GM19099 (cell line): Measurements from ENCODE around the gene MRPL24.

ENCODE experiments used
- POLR2A ChIP-seq: IDR thresholded peaks from 3 replicates; pipeline ENCODE4 v1.6.1; 2011; ENCODE audit warnings: low read depth; ENCODE audit not compliant: insufficient read length; ENCODE audit errors: extremely low read depth

The MRPL24 gene

DNA sequence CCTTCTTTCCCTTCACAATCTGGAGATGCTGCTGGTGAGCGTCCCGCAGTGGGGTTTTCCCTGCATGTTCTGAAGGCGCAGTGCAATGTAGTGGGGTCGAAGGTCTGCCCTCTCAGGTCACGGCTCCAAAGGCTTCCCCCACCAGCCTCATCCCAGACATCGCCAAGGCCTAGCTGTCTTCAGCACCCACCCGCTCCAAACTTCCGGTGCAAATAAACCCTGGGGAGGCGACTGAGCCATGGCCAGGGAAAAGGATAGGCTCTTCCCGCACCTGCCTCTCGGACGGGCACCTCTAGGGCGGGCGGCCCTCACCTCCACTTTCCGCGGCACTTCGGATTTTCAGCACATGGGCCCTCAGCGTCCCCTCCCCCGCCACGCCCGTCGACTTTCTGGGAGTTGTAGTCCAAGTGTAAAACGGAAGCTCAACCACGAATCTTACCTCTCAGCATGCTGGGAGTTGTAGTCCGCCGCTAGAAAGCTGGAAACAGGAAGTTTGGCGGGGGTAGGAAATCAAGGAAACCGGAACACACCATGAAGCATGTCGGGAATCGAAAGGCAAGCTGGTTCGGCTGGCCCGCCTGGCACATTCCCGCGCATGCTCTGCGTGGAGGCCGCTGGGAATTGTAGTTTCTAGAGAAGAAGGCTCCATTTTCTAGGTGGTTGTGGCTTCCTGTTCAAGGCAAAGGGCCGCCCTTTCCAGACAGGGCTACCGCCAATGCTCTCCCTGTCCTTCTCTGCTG, at the start of gene MRPL24:
MRPL24 (minus strand) TSS at position 348 of the 740 bp plus-strand sequence. CDS start 2,384 bp downstream, outside the sequence.
- TF ChIP-seq POLR2A: peak; percentile 77

DNA sequence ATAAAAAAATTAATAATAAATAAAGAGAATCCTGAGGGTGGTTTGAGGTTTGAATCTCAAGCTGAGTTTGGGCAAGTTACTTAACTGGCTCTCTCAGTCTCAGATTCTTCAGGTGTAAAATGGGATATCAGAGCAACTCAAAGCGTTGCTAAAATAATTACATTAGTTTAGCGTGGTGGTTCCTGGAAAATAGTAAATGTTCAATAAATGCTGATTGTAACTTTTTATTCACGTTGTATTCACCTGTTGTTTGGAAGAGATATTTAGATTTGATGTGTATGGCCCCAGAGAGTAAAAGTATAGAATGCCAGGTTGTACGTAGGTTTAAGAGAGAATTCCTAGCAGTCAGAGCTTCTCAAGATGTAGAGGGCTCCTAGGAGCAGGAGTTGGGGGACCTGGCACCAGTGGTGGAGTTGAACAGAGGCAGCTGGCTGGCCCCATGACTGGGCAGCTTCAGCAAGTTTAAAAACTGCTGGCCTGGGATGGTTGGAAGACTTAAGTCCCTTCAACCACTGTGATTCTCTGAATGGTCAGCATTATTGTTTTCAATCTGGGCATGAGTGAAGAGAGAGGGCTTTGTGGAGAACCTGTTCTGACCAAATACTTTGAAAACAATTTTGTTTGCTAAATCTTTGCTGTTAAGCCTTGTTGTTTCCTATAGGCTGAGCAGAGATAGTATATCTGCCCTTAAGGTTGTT, 48.9 kb upstream of the MRPL24 start:
- TF ChIP-seq POLR2A: no peak

DNA sequence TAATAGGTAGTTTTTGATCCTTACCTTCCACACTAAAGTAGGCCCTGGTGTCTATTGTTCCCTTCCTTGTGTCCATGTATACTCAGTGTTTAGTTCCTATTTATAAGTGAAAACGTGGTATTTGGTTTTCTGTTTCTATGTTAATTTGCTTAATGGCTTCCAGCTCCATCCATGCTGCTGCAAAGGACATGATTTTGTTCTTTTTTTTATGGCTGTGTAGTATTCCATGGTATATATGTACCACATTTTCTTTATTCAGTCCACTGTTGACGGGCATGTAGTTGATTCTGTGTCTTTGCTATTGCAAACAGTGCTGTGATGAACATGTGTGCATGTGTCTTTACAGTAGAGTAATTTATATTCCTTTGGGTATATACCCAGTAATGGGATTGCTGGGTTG, 47.2 kb upstream of the MRPL24 start:
- no peak for TF ChIP-seq POLR2A

DNA sequence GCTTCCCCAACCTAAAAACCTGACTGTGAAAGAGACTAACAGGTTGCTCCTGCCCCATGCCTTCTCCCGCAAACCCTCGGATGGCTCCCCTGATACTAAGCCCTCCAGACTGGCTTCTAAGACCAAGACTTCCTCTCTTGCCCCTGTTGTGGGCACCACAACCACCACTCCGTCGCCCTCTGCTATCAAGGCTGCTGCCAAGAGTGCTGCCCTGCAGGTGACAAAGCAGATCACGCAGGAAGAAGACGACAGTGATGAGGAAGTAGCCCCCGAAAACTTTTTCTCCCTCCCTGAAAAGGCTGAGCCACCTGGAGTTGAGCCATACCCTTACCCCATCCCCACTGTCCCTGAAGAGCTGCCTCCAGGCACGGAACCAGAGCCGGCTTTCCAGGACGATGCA, 45.8 kb upstream of the MRPL24 start:
- TF ChIP-seq POLR2A: no peak

DNA sequence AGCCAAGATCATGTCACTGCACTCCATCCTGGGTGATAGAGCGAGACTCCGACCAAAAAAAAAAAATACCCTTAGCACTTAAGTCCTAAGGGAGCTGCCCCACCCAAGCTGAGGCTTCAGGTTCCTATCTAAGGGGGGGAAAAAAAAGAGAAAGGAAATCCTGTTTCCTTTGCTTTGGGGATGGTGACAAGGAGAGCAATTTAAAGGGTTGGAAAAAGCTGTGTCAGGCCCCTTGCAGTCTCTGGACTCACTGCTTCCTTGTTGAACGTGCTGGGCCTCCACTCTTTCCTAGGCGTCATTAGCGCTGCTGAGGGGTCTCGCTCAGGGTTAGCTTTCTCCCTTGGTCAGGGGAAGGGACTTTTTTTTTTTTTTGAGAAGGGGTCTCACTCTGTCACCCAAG, 44.6 kb upstream of the MRPL24 start:
- TF ChIP-seq POLR2A: no peak

DNA sequence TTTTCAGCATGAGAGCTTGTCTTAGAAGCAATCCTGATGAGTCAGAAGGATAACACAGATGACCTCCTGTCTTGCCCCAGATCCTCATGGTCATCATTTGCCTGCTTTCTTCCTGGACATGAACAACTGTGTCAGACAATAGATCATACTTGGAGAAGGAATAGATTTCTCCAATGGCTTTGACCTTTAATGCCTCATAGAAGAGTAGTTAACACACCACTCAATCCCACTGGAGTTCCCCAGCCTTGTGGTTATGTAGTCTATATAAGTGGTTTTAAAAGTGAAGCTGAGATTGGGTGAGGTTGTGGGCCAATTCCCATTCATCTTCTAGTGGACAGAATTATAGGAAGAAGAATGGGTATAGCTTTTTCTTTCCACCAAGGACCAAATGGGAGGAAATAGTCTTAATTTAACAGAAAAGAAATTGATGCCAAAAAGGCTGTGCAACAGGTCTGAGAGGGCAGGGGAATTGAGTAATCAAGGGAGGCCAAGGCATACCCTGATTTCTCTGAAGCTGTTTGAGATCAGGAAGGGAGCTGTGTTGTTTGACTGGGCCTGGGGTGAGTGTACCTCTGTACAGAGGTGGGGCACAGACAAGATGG, 40.8 kb upstream of the MRPL24 start:
- no peak for TF ChIP-seq POLR2A

DNA sequence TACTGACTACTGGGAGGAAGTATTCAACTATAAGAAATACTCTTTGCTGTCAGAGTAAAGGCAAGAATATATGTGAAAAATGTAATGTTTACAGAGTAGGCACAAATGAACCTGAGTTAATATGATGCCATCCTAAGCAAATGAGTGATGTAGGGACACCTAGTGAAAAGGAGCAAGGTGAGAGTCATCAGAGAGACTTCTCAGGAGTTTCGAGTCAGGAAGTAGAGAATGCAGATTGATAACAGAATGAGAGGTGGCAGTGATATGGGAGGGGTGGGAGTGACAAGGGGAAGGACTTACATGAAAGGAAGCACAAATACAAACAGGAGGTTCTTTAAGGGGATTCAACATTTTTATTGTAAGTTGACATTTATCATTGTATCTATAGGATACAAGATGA, 36.7 kb upstream of the MRPL24 start:
- no peak for TF ChIP-seq POLR2A

DNA sequence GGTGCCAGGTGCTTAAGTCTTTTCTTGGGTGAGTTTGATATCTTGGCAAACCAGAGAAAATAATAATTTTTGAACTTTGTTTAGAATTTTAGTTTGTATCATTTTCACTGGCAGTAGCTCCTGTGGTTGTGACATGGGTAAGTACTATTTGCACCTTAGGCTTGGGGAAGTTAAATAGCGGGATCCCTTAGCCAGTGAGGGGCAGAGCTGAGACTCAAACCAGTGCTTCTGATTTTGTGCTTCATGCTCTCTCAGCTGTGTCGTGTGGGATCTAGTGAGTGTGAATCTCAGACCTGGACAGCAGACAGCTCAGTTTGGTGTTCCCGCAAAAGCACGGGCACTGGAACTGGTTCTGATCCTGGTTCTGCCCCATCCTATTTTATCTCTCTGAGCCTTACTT, 36.1 kb upstream of the MRPL24 start:
- TF ChIP-seq POLR2A: no peak

DNA sequence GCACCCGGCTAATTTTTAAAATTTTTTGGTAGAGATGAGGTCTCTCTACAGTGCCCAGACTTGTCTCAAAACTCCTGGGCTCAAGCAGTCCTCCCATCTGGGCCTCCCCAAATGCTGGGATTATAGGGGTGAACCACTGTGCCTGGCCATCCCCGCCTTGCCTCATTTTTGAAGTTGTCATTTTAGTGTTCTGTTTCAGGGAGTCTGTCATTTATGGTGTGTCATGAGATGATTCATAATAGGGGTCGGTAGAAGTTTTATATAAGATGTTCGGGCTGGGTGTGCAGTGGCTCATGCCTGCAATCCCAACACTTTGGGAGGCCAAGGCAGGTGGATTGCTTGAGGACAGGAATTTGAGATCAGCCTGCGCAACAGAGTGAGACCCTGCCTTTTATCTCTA, 34.9 kb upstream of the MRPL24 start:
- TF ChIP-seq POLR2A: no peak

DNA sequence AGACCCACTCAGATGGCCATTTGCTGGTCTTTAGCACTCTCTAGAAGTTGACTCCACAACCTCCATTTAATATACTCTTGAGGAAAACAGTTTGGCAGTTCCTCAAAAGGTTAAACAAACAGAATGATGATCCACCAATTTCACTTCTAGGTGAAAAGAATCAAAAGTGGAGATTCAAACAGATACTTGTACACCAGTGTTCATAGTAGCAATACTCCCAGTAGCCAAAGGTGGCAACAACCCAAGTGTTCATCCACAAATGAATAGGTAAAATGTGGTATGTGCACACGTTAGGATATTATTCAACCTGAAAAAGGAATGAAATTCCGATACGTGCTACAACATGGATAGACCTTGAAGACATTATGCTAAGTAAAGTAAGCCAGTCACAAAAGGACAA, 32.7 kb upstream of the MRPL24 start:
- no peak for TF ChIP-seq POLR2A

DNA sequence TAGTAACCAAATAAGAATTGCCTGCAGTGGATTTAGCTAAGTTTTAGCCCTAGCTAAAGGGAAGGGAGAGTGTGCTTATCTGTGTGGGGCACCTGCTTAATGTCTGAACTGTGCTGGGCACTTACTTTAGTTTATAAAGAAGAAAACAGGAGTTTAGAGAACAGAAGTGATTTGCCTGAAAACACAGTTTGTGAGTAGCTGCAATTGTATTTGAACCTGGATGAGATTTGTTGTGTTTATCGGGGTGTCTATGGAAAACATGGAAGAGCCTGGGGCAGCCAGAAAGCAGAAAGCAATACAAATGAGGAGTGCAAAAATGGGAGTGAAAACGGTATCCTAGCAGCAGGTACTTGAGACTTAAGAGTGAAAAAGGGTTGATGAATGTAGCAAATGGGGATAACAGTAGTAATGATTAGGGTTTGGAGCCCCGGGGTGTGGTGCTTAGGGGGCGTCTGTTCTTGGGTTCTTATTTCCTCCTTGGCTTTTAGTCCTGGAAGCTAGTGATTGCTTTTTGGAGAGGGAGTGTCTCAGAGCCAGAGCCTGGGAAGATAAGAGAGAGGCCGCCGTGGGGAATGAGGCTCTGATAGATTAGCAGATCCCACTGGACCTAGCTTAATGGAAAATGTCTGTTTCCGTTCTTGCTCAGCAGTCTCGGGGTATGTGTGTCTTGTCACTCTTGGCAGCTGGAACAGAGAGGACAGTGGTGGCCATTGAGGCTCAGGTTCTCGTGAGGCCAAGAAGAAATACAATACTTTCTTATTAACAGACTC, 32.0 kb upstream of the MRPL24 start:
- TF ChIP-seq POLR2A: no peak

DNA sequence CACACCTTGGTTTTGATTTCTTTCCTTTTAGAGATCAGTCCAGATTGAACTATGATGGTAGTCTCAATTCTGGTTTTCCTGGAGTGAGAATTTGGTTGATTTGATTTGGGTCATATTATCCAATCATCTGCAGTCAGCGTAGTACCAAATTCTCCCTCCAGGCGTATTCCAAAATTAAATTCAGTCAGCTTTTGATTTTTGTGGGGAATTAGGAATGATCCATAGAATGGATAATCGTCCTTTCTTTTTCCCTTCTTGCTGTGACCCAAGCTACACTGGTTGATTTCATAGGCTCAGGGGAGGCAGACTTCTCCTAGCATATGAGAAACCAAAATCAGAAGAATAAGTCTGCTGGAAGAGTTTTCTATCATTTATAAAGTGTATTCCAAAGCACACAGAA, 31.3 kb upstream of the MRPL24 start:
- no peak for TF ChIP-seq POLR2A

DNA sequence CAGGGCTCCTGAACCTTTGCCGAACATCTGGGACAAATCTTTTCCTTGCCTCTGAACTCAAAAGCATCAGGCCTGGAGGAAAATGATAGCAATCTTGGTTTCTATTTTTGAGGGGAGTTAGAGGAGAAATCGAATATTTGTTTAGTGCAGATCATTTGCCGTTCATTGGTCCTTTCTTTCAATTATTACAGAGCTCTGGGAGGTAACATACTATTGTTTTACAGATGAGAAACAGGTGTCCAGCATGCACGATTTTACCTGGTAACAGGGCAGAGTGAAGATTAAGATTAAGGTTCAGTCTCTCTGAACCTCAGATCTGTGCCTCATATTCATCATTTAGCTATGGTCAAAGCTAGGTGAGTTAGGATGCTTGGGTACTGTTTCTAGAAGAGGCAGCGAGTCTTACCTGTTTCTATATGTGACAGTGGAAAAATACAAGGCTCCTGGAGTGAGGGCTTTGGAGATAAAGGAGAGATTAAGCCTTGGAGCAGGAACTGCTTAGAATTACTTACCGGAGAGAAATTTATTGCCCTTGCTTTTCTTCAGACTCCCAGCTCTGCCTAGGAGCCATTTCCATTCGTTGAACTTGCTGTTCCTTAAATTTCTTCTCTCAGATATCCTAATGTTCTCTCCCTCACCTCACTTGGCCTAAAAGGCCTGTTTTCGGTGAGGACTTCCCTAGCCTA, 27.9 kb upstream of the MRPL24 start:
- TF ChIP-seq POLR2A: no peak

DNA sequence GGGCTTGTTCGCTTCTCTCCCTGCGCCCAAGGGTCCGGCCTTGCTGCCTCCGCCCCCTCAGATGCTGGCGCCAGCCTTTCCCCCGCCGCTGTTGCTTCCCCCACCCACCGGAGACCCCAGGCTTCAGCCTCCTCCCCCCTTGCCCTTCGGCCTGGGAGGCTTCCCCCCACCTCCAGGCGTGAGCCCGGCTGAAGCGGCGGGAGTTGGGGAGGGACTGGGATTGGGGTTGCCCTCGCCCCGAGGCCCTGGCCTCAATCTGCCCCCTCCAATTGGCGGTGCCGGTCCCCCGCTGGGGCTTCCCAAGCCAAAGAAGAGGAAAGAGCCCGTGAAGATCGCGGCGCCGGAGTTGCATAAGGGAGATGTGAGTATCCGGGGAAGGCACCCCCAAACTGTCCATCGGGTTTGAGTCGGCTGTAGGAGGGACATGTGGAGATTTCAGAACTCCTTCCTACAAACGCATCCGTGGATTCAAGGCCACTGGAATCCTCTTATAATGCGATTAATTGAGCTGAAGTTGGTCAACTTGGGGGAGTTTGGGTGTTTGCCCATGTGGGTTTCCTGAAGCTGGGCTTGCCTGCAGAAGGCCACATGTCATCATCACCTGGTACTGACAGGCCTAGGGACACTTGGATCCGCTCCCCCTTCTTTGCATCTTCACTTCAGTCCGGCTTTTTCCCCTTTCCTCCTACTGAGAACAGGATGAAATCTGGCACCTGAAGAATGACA, 27.2 kb upstream of the MRPL24 start:
- TF ChIP-seq POLR2A: no peak
